Esophagus muscularis mucosa (tissue), 4 donors: ENCODE data around the gene ARSA. TPM values are rescaled to one million over a fixed set of nuclear protein-coding genes. Genes with fewer than 3 reads are reported as not detected.

ENCODE experiments used
- DNase-seq: peaks from one replicate; pipeline ENCODE4 v3.0.0-alpha.2; 2017; ENCODE audit errors: extremely low spot score
- H3K27ac ChIP-seq, 4 donors: fragments of 200-600 bp; sonication (generic); replicated peaks in 1 of 4; 1 replicate in 3 of 4; 2 replicates in 1 of 4; pipeline ENCODE4 v1.5.1; 2016 to 2019; ENCODE audit warnings: mild to moderate bottlenecking in 1 of 4
- H3K27me3 ChIP-seq, 4 donors: fragments of 200-600 bp; sonication (generic); one replicate each; pipeline versions ENCODE4 v1.5.1 to v1.6.0; 2016 to 2019
- H3K36me3 ChIP-seq, 4 donors: fragments of 200-600 bp; sonication (generic); one replicate each; pipeline ENCODE4 v1.5.1; 2016 to 2019
- H3K4me1 ChIP-seq, 4 donors: fragments of 200-600 bp; sonication (generic); one replicate each; pipeline ENCODE4 v1.5.1; 2016 to 2019
- H3K4me3 ChIP-seq, 4 donors: fragments of 200-600 bp; sonication (generic); 1 replicate in 2 of 4; 2 replicates in 2 of 4; pipeline ENCODE4 v1.5.1; 2016 to 2019; ENCODE audit warnings: mild to moderate bottlenecking in 4 of 4, moderate library complexity in 1 of 4
- H3K9me3 ChIP-seq, 4 donors: fragments of 200-600 bp; sonication (generic); 1 replicate in 3 of 4; 2 replicates in 1 of 4; pipeline ENCODE4 v1.5.1; 2016 to 2019
- EP300 ChIP-seq: sonication (generic); formaldehyde crosslinking; IDR thresholded peaks from one replicate; pipeline ENCODE4 v1.6.1; 2017; ENCODE audit warnings: antibody characterized with exemption
- POLR2A ChIP-seq: fragments of 450-650 bp; IDR thresholded peaks from one replicate; pipeline ENCODE4 v1.6.1; 2017; ENCODE audit warnings: antibody characterized with exemption, moderate library complexity, mild to moderate bottlenecking, low read depth
- POLR2AphosphoS5 ChIP-seq, 2 donors: sonication (generic); formaldehyde crosslinking; IDR thresholded peaks; one replicate each; pipeline ENCODE4 v1.6.1; 2017; ENCODE audit warnings: antibody characterized with exemption in 2 of 2
- WGBS: methylation state at CpG from one replicate; pipeline ENCODE4 v1.1.5; 2018; 5-methylcytosine and 5-hydroxymethylcytosine counted together
- intact Hi-C: fragments of 100-400 bp; cut with DNase I; formaldehyde crosslinking; loops from one replicate; pipeline ENCODE4 v1.15.1; 2023
- total RNA-seq, 4 donors: library from RNA; depleted of rRNA; stranded (reverse); fragments of >200 nt; gene quantifications; one replicate each; pipeline versions ENCODE4 v1.1.0 to v1.2.1, GENCODE V29; 2016
- TF ChIP-seq, protein P1 (sequence below), 3 experiments: fragments of 200-600 bp in 2 of 3; fragments of 450-650 bp in 1 of 3; sonication (generic) in 2 of 3; IDR thresholded peaks; one replicate each; pipeline ENCODE4 v1.5.1; 2017 to 2019; ENCODE audit warnings: antibody characterized with exemption in 3 of 3, mild to moderate bottlenecking in 2 of 3, moderate library complexity in 1 of 3

Gene ARSA
- total RNA-seq, 4 donors from 2014 or later: 24.5 to 49.4 (median 28.8) TPM

DNA sequence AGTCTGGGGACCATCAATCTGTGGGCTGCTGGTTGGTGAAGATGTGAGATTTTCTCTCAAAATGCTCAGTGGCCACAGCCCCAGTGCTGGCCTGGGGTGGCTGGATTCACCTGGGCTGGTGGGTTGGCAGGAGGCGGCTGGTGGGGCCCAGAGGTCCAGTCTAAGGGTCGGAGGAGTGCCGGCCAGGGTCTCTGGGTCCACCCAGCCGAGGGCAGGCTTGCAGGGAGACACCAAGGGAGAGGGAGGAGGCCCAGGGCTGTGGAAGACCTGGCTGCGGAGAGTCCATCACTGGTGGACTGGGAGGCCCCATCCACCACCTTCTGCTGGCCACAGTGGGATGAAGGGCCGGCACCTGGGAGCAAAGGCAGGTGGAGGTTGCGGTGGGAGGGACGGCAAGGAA, 44.1 kb upstream of the ARSA start:
- H3K27ac ChIP-seq: peak overlapping the region; percentile 14 to 71 (median 63)

DNA sequence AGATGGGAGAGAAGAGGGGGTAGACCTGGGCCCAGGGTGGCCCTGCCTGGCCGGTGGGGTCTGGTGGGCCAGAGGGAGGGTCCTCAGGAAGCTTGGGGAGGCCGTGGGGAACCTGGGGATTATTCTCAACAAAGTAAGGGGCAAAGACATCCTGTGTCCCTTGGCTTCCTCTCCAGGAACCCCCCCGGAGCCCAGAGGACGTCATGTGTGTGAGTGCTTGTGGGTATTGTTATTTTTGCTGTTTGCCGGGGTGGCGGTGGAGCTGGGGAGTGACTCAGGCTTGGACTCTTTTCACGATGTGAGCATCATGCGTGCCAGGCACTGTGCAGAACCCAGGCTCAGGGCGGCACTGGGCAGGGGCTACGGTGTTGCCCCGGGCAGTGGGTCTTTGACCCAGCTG, 43.7 kb upstream of the ARSA start:
- 57% methylated on average over 7 of the region's 11 CpGs for WGBS
- H3K36me3 ChIP-seq: peaks cover 0 to 17% (median 0%) of the 10 kb centered on the region in 4 donors
- H3K27me3 ChIP-seq: peaks cover 4 to 77% (median 20%) of the 10 kb centered on the region in 4 donors
- peaks cover 14 to 29% (median 21%) of the 10 kb centered on the region in 4 donors for H3K4me1 ChIP-seq
- H3K4me3 ChIP-seq: no peak overlapping the region
- TF ChIP-seq POLR2A: no peak
- TF ChIP-seq, protein P1, sequence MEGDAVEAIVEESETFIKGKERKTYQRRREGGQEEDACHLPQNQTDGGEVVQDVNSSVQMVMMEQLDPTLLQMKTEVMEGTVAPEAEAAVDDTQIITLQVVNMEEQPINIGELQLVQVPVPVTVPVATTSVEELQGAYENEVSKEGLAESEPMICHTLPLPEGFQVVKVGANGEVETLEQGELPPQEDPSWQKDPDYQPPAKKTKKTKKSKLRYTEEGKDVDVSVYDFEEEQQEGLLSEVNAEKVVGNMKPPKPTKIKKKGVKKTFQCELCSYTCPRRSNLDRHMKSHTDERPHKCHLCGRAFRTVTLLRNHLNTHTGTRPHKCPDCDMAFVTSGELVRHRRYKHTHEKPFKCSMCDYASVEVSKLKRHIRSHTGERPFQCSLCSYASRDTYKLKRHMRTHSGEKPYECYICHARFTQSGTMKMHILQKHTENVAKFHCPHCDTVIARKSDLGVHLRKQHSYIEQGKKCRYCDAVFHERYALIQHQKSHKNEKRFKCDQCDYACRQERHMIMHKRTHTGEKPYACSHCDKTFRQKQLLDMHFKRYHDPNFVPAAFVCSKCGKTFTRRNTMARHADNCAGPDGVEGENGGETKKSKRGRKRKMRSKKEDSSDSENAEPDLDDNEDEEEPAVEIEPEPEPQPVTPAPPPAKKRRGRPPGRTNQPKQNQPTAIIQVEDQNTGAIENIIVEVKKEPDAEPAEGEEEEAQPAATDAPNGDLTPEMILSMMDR (IDR thresholded peaks at IDR 0.05): no peak
- no peak for TF ChIP-seq POLR2AphosphoS5 (IDR thresholded peaks at IDR 0.05)
- TF ChIP-seq EP300: no peak
- no peak for DNase-seq
- no peaks in the 10 kb centered on the region for H3K9me3 ChIP-seq
- peak overlapping the region; percentile 14 to 71 (median 63) for H3K27ac ChIP-seq
- intact Hi-C loops: no loop called here

More for the DNA sequence above, 44.1 kb upstream of the ARSA start:
- no peak for DNase-seq
- peaks cover 0 to 21% (median 0%) of the 10 kb centered on the region in 4 donors for H3K36me3 ChIP-seq
- peaks cover 4 to 73% (median 20%) of the 10 kb centered on the region in 4 donors for H3K27me3 ChIP-seq
- TF ChIP-seq EP300 (no peak), POLR2AphosphoS5 (IDR thresholded peaks at IDR 0.05) (no peak), POLR2A (no peak)
- TF ChIP-seq, protein P1 (IDR thresholded peaks at IDR 0.05): no peak
- 65% methylated on average over 8 of the region's 8 CpGs for WGBS
- H3K4me1 ChIP-seq: peaks cover 14 to 29% (median 21%) of the 10 kb centered on the region in 4 donors
- no peak overlapping the region for H3K4me3 ChIP-seq
- H3K9me3 ChIP-seq: no peaks in the 10 kb centered on the region
- intact Hi-C loops: no loop called here

DNA sequence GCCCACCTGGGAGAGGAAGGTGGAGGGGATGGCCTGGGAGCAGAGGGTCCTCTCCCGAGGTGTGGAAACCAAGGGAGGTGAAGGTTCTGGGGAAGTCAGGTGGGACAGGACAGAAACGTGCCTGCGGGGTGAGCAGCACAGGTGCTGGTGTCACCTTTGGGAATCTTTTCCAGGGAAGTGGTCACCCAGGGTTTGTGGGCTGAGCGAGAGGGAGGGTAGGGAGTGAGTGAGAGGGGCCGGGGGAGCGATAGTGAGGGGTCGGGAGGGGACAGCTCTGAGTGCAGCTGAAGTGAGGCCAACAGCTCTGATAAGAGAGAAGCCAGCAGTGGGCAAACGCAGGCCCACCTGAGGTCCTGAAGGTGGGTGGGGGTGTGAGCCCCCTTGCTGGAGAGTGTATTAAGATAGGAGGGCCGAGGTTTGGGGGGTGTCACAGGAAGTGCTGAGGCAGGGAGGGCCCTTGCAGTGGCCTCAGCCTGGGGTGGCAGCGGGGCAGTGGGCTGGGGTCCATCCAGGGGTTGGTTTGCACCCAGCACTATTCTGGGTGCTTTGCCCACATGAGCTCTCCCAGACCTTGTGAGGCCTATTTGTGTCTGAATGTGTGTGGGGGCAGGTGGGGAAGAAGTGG, 43.1 kb upstream of the ARSA start:
- WGBS: 65% methylated on average over 10 of the region's 10 CpGs
- peak overlapping the region; percentile 14 to 71 (median 63) for H3K27ac ChIP-seq
- H3K36me3 ChIP-seq: peaks cover 0 to 11% (median 0%) of the 10 kb centered on the region in 4 donors
- peaks cover 4 to 76% (median 20%) of the 10 kb centered on the region in 4 donors for H3K27me3 ChIP-seq
- no peak for TF ChIP-seq POLR2A
- TF ChIP-seq EP300: no peak
- no peak for TF ChIP-seq POLR2AphosphoS5 (IDR thresholded peaks at IDR 0.05)
- TF ChIP-seq, protein P1 (IDR thresholded peaks at IDR 0.05): no peak
- H3K4me3 ChIP-seq: no peak overlapping the region
- peaks cover 14 to 29% (median 21%) of the 10 kb centered on the region in 4 donors for H3K4me1 ChIP-seq
- H3K9me3 ChIP-seq: no peaks in the 10 kb centered on the region
- DNase-seq: no peak
- intact Hi-C loops: no loop called here

DNA sequence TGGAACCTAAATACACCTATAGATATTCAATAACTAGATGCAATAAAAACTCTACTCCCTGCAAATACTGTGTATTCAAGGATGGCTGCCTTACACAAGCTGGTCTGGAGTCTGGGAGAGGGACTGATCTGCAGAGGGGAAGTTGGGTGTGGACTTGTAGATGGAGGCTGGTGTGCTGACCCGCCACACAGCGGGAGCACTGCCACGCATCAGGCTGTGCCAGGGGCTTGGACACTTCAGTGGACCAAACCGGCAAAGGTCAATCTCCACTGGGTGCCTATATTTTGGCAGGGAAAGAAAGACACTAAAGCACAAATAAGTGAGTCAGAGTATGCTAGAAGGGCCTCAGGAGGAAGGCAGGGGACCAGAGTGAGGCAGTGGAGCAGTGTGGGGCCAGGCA, 42.6 kb upstream of the ARSA start:
- peak overlapping the region in 3 of 4 donors; percentile 57 to 71 (median 69) for H3K27ac ChIP-seq
- intact Hi-C loops: no loop called here

More for the DNA sequence above, 42.6 kb upstream of the ARSA start:
- Histone ChIP-seq H3K36me3 (peaks cover 0 to 6% (median 0%) of the 10 kb centered on the region in 4 donors), H3K4me3 (no peak overlapping the region), H3K9me3 (no peaks in the 10 kb centered on the region), H3K4me1 (peaks cover 14 to 29% (median 21%) of the 10 kb centered on the region in 4 donors), H3K27me3 (peaks cover 4 to 75% (median 20%) of the 10 kb centered on the region in 4 donors)
- WGBS: 60% methylated on average over 4 of the region's 4 CpGs
- TF ChIP-seq, protein P1 (IDR thresholded peaks at IDR 0.05): no peak
- TF ChIP-seq POLR2A (no peak), EP300 (no peak), POLR2AphosphoS5 (IDR thresholded peaks at IDR 0.05) (no peak)
- DNase-seq: no peak
